K562 (cell line): Measurements from ENCODE around the gene PROK2. TPM values are rescaled to one million over a fixed set of nuclear protein-coding genes. Genes with fewer than 3 reads are reported as not detected.

Experiments
- ATAC-seq: fragments of 200-7000 bp; cut with Tn5 transposase; 3 replicates; pipeline ENCODE4 v1.9.1; 2020; ENCODE audit warnings: moderate library complexity
- BruUV-seq: library from RNA; stranded (reverse); fragments of 400-500 nt; replicated peaks from 2 replicates; lab custom pipeline; 2021; lab: Mats Ljungman, UMichigan
- CTCF ChIA-PET: fragments of 300-600 bp; formaldehyde crosslinking; extraction: SDS; loops from one replicate; lab custom pipeline; 2021; ENCODE audit warnings: low intra/inter-chr PET ratio; lab: Yijun Ruan, JAX
- POLR2A ChIA-PET: fragments of 300-600, 350-650 bp; sonication (Branson Sonifier 250); formaldehyde crosslinking; extraction: SDS; loops from one replicate; lab custom pipeline; 2021; ENCODE audit warnings: antibody characterized with exemption, inconsistent platforms; lab: Yijun Ruan, JAX
- DNase-seq, 4 experiments: peaks; one replicate each; pipeline versions ENCODE4 v3.0.0 to v3.0.0-alpha.2; 2011 to 2018; ENCODE audit warnings: low spot score in 3 of 4, mixed read lengths in 3 of 4; ENCODE audit errors: extremely low read depth in 1 of 4
- FAIRE-seq: peaks from 2 replicates; lab custom pipeline; 2011; peaks lifted over from hg19 to GRCh38; lab: Jason Lieb, UNC
- H2AFZ ChIP-seq: 2 replicates; pipeline ENCODE4 v1.6.0; 2011; ENCODE audit warnings: low read depth, low read length, control low read depth, inconsistent platforms
- H3K27ac ChIP-seq: fragments of 200-600 bp; 3 replicates; pipeline ENCODE4 v1.8.0; 2011; ENCODE audit warnings: low read depth, mild to moderate bottlenecking, control low read depth, inconsistent platforms, low read length, moderate library complexity, mixed read lengths; ENCODE audit errors: extremely low read depth
- H3K27me3 ChIP-seq, 2 experiments: fragments of 300-600 bp in 1 of 2; 2 replicates in 1 of 2; 3 replicates in 1 of 2; pipeline versions ENCODE4 v1.6.0 to v1.8.0; 2011; ENCODE audit warnings: inconsistent platforms in 2 of 2, low read length in 2 of 2, mild to moderate bottlenecking in 1 of 2, mixed read lengths in 1 of 2, moderate library complexity in 1 of 2; ENCODE audit not compliant: control insufficient read depth in 2 of 2, insufficient read depth in 2 of 2
- H3K36me3 ChIP-seq: fragments of 300-600 bp; 3 replicates; pipeline ENCODE4 v1.8.0; 2011; ENCODE audit warnings: mild to moderate bottlenecking, low read length, inconsistent platforms; ENCODE audit not compliant: control insufficient read depth, insufficient read depth
- H3K4me1 ChIP-seq, 2 experiments: fragments of 200-600 bp in 1 of 2; replicated peaks in 1 of 2; 2 replicates in 1 of 2; 3 replicates in 1 of 2; pipeline versions ENCODE4 v1.5.1 to v1.8.0; 2011; ENCODE audit warnings: inconsistent platforms in 2 of 2, low read length in 2 of 2, mild to moderate bottlenecking in 1 of 2, mixed read lengths in 1 of 2, moderate library complexity in 1 of 2; ENCODE audit not compliant: control insufficient read depth in 2 of 2, insufficient read depth in 2 of 2
- H3K4me2 ChIP-seq: 2 replicates; pipeline ENCODE4 v1.6.1; 2011; ENCODE audit warnings: low read length, control low read depth, inconsistent platforms, mixed read lengths; ENCODE audit not compliant: insufficient read depth
- H3K4me3 ChIP-seq: fragments of 200-600 bp; sonication (generic), shearing (Covaris generic); 2 replicates; pipeline ENCODE4 v1.5.1; 2016; ENCODE audit warnings: control low read depth, inconsistent platforms
- H3K79me2 ChIP-seq: fragments of 200-600 bp; 3 replicates; pipeline ENCODE4 v1.8.0; 2011; ENCODE audit warnings: low read length, inconsistent platforms; ENCODE audit not compliant: control insufficient read depth, insufficient read depth
- H3K9ac ChIP-seq, 2 experiments: 2 replicates each; pipeline versions ENCODE4 v1.6.0 to v1.6.1; 2011; ENCODE audit warnings: low read depth in 2 of 2, low read length in 2 of 2, control low read depth in 1 of 2, inconsistent platforms in 1 of 2, mild to moderate bottlenecking in 1 of 2, mixed read lengths in 1 of 2; ENCODE audit not compliant: insufficient read depth in 1 of 2
- H3K9me1 ChIP-seq: one replicate; pipeline ENCODE4 v1.6.0; 2011; ENCODE audit warnings: inconsistent platforms, mild to moderate bottlenecking, low read length, moderate library complexity; ENCODE audit not compliant: control insufficient read depth, insufficient read depth
- H3K9me3 ChIP-seq: replicated peaks from 2 replicates; pipeline ENCODE4 v1.5.1; 2011; ENCODE audit warnings: low read depth, low read length, inconsistent platforms; ENCODE audit not compliant: control insufficient read depth, insufficient read depth
- H4K20me1 ChIP-seq: replicated peaks from 2 replicates; pipeline ENCODE4 v1.6.1; 2011; ENCODE audit warnings: low read length, inconsistent platforms, mixed read lengths; ENCODE audit not compliant: control insufficient read depth, insufficient read depth
- ATF4 ChIP-seq: fragments of 450-650 bp; formaldehyde crosslinking; IDR thresholded peaks from 2 replicates; pipeline ENCODE4 v1.4.0; 2022; ENCODE audit warnings: mild to moderate bottlenecking, moderate library complexity
- BACH1 ChIP-seq: fragments of 200-800 bp; sonication (Bioruptor generic); IDR thresholded peaks from 2 replicates; pipeline ENCODE4 v1.6.1; 2016; ENCODE audit warnings: missing genetic modification characterization, missing compliant biosample characterization
- NR0B1 ChIP-seq: fragments of 450-650 bp; IDR thresholded peaks from one replicate; pipeline ENCODE4 v1.6.1; 2018; ENCODE audit warnings: mild to moderate bottlenecking, moderate library complexity; ENCODE audit not compliant: partially characterized antibody
- ZBTB33 ChIP-seq: sonication (generic); formaldehyde crosslinking; IDR thresholded peaks from 2 replicates; pipeline ENCODE4 v1.8.1; 2023; ENCODE audit warnings: mild to moderate bottlenecking, missing genetic modification reagents
- ZEB2 ChIP-seq: fragments of 450-650 bp; IDR thresholded peaks from 2 replicates; pipeline ENCODE4 v1.6.1; 2016
- ZNF507 ChIP-seq: conservative IDR thresholded peaks from 2 replicates; pipeline ENCODE4 v1.6.1; 2017; ENCODE audit warnings: missing genetic modification characterization, missing compliant biosample characterization
- WGBS: fragments of 100-300 bp; shearing (Covaris generic); methylation state at CpG from one replicate; pipeline ENCODE4 v1.1.6; 2016; ENCODE audit warnings: low coverage, mixed read lengths; ENCODE audit not compliant: insufficient coverage; ENCODE audit errors: missing lambda C conversion rate; 5-methylcytosine and 5-hydroxymethylcytosine counted together
- in situ Hi-C: fragments of 300-500 bp; cut with MboI; formaldehyde crosslinking; loops from 4 replicates; pipeline ENCODE4 v1.15.0; 2018; ENCODE audit warnings: inconsistent platforms, mixed read lengths
- intact Hi-C: fragments of 100-400 bp; cut with micrococcal nuclease; formaldehyde crosslinking; loops from 2 replicates; pipeline ENCODE4 v1.14.2; 2022
- polyA plus RNA-seq, 8 experiments: library from polyadenylated mRNA; depleted of rRNA in 4 of 8; stranded (reverse) in 5 of 8; unstranded in 3 of 8; fragments of >200 nt; fragmentation: Nextera tagmentation in 2 of 8; fragmentation: Illumina TruSeq in 1 of 8; extraction: Ambion mirVana in 2 of 8; extraction: Trizol in 1 of 8; gene quantifications; 2 replicates each; pipeline versions ENCODE4 v1.2.1 to v1.2.3, GENCODE V29; 2011 to 2014; ENCODE audit warnings: inconsistent platforms in 1 of 8, missing spikeins in 1 of 8
- total RNA-seq, 7 experiments: library from RNA; depleted of rRNA in 6 of 7; stranded (reverse); fragments of >200 nt in 6 of 7; fragmentation: Illumina TruSeq in 2 of 7; extraction: Trizol in 2 of 7; gene quantifications; 2 replicates each; pipeline versions ENCODE4 v1.2.1 to v1.2.3, GENCODE V29; 2011 to 2021; ENCODE audit warnings: low replicate concordance in 1 of 7

PROK2 gene
- total and polyA plus RNA-seq, 9 of the 15 experiments (the other 6 are each of a cell fraction or from before 2014, with no cell fraction given): 0.07 to 0.13 TPM; not detected in 7

- WGBS: 20% methylated on average over 12 of the region's 23 CpGs
- no peak overlapping the region for H3K9ac ChIP-seq
- H3K36me3 ChIP-seq: no peaks in the 10 kb centered on the region
- H3K4me2 ChIP-seq: no peak overlapping the region
- H3K9me1 ChIP-seq: no peaks in the 10 kb centered on the region
- H3K27me3 ChIP-seq: no peaks in the 10 kb centered on the region
- POLR2A ChIA-PET: no interaction called here
- FAIRE-seq: no peak
- in situ Hi-C loops (no loop called here), intact Hi-C loops (no loop called here)
- H4K20me1 ChIP-seq: no peaks in the 10 kb centered on the region
- H3K4me3 ChIP-seq: no peak overlapping the region
- peaks cover 0 to 7% of the 10 kb centered on the region in 2 experiments; a peak in 3 of 5 replicates for H3K4me1 ChIP-seq
- no peak for ATAC-seq
- H2AFZ ChIP-seq: no peak overlapping the region
- CTCF ChIA-PET: no interaction called here
- H3K9me3 ChIP-seq: no peaks in the 10 kb centered on the region
- no peak for TF ChIP-seq ATF4 (CRISPR knock-in tag)
- no peak for TF ChIP-seq ZNF507
- no peak for TF ChIP-seq BACH1 (tag)
- no peak for TF ChIP-seq ZEB2
- no peak for TF ChIP-seq NR0B1
- no peak for TF ChIP-seq ZBTB33 (CRISPR knock-in tag)
- no peak overlapping the region for H3K27ac ChIP-seq
- no TSS peak for BruUV-seq
- no peaks in the 10 kb centered on the region for H3K79me2 ChIP-seq
- DNase-seq: no peak
These were observed 591 bp downstream of the PROK2 start for GRCh38 chr3:71784201-71784913.
